Heart right ventricle (tissue), 16 donors: Measurements from ENCODE around the gene AMN. TPM values are rescaled to one million over a fixed set of nuclear protein-coding genes. Genes with fewer than 3 reads are reported as not detected.

Source experiments
- ATAC-seq, 8 donors: fragments of 200-7000 bp; cut with Tn5 transposase; one replicate each; pipeline ENCODE4 v1.9.1; 2020; ENCODE audit warnings: mild to moderate bottlenecking in 8 of 8, moderate library complexity in 8 of 8, moderate number of reproducible peaks in 1 of 8
- DNase-seq, 2 donors: peaks; one replicate each; pipeline ENCODE4 v3.0.0-alpha.2; 2020
- H3K27ac ChIP-seq, 10 donors: fragments of 200-600 bp; sonication (generic) in 2 of 10; one replicate each; pipeline versions ENCODE4 v1.5.0 to v1.8.0; 2020 to 2022; ENCODE audit warnings: mild to moderate bottlenecking in 3 of 10
- H3K27me3 ChIP-seq, 7 donors: fragments of 200-600 bp; one replicate each; pipeline ENCODE4 v1.8.0; 2021 to 2022; ENCODE audit warnings: mild to moderate bottlenecking in 2 of 7
- H3K36me3 ChIP-seq, 9 donors: fragments of 200-600 bp; sonication (generic) in 1 of 9; one replicate each; pipeline versions ENCODE4 v1.5.0 to v1.8.0; 2020 to 2022; ENCODE audit warnings: mild to moderate bottlenecking in 2 of 9
- H3K4me1 ChIP-seq, 9 donors: fragments of 200-600 bp; sonication (generic) in 1 of 9; one replicate each; pipeline versions ENCODE4 v1.5.0 to v1.8.0; 2020 to 2022; ENCODE audit warnings: mild to moderate bottlenecking in 4 of 9
- H3K4me3 ChIP-seq, 10 donors: fragments of 200-600 bp; sonication (generic) in 2 of 10; one replicate each; pipeline versions ENCODE4 v1.5.0 to v1.8.0; 2020 to 2022; ENCODE audit warnings: mild to moderate bottlenecking in 7 of 10, moderate library complexity in 2 of 10
- H3K9me3 ChIP-seq, 11 donors: fragments of 200-600 bp in 10 of 11; sonication (generic) in 2 of 11; one replicate each; pipeline versions ENCODE4 v1.5.0 to v1.8.0; 2013 to 2022; ENCODE audit warnings: mild to moderate bottlenecking in 2 of 11, control low read depth in 1 of 11, moderate library complexity in 1 of 11
- CTCF ChIP-seq, 9 donors: fragments of 200-600 bp; sonication (generic) in 2 of 9; IDR thresholded peaks; one replicate each; pipeline versions ENCODE4 v1.5.0 to v1.8.0; 2021 to 2022; ENCODE audit warnings: antibody characterized with exemption in 9 of 9, mild to moderate bottlenecking in 5 of 9, moderate library complexity in 1 of 9
- WGBS, 2 donors: extraction: QIAGEN DNeasy Blood & Tissue Kit; methylation state at CpG; one replicate each; pipeline ENCODE4 v1.1.7; 2013; ENCODE audit warnings: inconsistent platforms in 1 of 2; 5-methylcytosine and 5-hydroxymethylcytosine counted together
- intact Hi-C, 10 donors: fragments of 100-400 bp; cut with DNase I; formaldehyde crosslinking; loops; one replicate each; pipeline versions ENCODE4 v1.11.1 to v1.14.2; 2022
- polyA plus RNA-seq, 2 donors: library from polyadenylated mRNA; stranded (reverse); fragments of 200-250 nt; gene quantifications; one replicate each; pipeline ENCODE4 v1.2.3, GENCODE V29; 2013
- total RNA-seq, 10 donors: library from RNA; stranded (reverse); fragmentation: NEBNext Ultra II Directional in 3 of 10; extraction: Animal tissue kit (Norgen Biotek cat#: 25700) in 3 of 10; gene quantifications; one replicate each; pipeline versions ENCODE4 v1.2.1 to v1.2.4, GENCODE V29; 2021 to 2023
- donor health status: Arrhythmogenic right ventricular cardiomyopathy.
- donor health status: ischemic (EF 13 %, LVEDD 7.1; RV severe dilation, severe dysfunction).
- donor health status: healthy with polysubstance abuse.
- donor health status: DM: no; HTN: yes; CAD: no.
- donor health status: DM: no; HTN: no; CAD: no.
- donor health status: ischemic (EF 25% LVEDD 6.9; RV normal size, moderate dysfunction).
- donor health status: ischemic (EF 25% LVEDD 5.7; RV mildly dilated, moderate dysfunction).
- donor health status: healthy.
- donor health status: DM: yes; HTN: yes; CAD: no.
- donor health status: Ischemic cardiomyopathy.
- donor health status: ischemic (EF 35%, LVEDD 5.7; RV mildly dilated, moderate dysfunction).
- donor health status: nonischemic (EF 11% LVEDD 7.7; RV severe dilation, severe dysfunction).
- donor health status: DM: yes; HTN: yes; CAD: no.
- donor health status: PGD.
- donor health status: ischemic (EF 29% LVEDD 5.4; RV normal size, mild dysfunction).
- donor health status: nonischemic (EF 23%, LVEDD 6.1; RV moderate dilation, normal function).

The AMN gene
- total and polyA plus RNA-seq, 12 donors, result 0.15 to 0.40 (median 0.17) TPM; not detected in 9

- H3K4me3 ChIP-seq, result no peak overlapping the region
- TF ChIP-seq CTCF (IDR thresholded peaks at IDR 0.05), result no peak
- H3K4me1 ChIP-seq, result no peaks in the 10 kb centered on the region
- WGBS, 2 donors, result 96% methylated on average over 25 of the region's 25 CpGs
- H3K9me3 ChIP-seq, result no peaks in the 10 kb centered on the region
- ATAC-seq, result no peak
- no peak for DNase-seq
- no peak overlapping the region for H3K27ac ChIP-seq
- intact Hi-C loops, result no loop called here
- peaks cover 5 to 100% (median 91%) of the 10 kb centered on the region in 9 donors for H3K36me3 ChIP-seq
- H3K27me3 ChIP-seq, result no peaks in the 10 kb centered on the region
These were observed 49.6 kb downstream of the AMN start for GRCh38 chr14:102971836-102972606.

- intact Hi-C loops, result no loop called here
- ATAC-seq, result no peak
These were observed 51.3 kb downstream of the AMN start for GRCh38 chr14:102973706-102974285.

GRCh38 chr14:102975662-102976061, 53.2 kb downstream of the AMN start:
- Histone ChIP-seq H3K36me3 (peaks cover 2 to 100% (median 88%) of the 10 kb centered on the region in 9 donors), H3K27me3 (no peaks in the 10 kb centered on the region), H3K4me1 (peaks cover 0 to 6% (median 0%) of the 10 kb centered on the region in 9 donors), H3K9me3 (no peaks in the 10 kb centered on the region), H3K27ac (no peak overlapping the region), H3K4me3 (no peak overlapping the region)
- 91 to 92% methylated on average over 17 of the region's 17 CpGs for WGBS, 2 donors
- no peak for ATAC-seq
- DNase-seq, result no peak
- intact Hi-C loops, result no loop called here
- TF ChIP-seq CTCF (IDR thresholded peaks at IDR 0.05), result no peak

More at GRCh38 chr14:102973706-102974285, 51.3 kb downstream of the AMN start:
- peaks cover 2 to 100% (median 87%) of the 10 kb centered on the region in 9 donors for H3K36me3 ChIP-seq
- no peak overlapping the region for H3K4me3 ChIP-seq
- no peak overlapping the region for H3K27ac ChIP-seq
- no peaks in the 10 kb centered on the region for H3K9me3 ChIP-seq
- WGBS, 2 donors, result 75 to 78% methylated on average over 22 of the region's 22 CpGs
- no peaks in the 10 kb centered on the region for H3K27me3 ChIP-seq
- H3K4me1 ChIP-seq, result no peaks in the 10 kb centered on the region
- no peak for DNase-seq
- no peak for TF ChIP-seq CTCF (IDR thresholded peaks at IDR 0.05)

GRCh38 chr14:102977475-102977874, 55.0 kb downstream of the AMN start:
- Histone ChIP-seq H3K27me3 (no peaks in the 10 kb centered on the region), H3K36me3 (peaks cover 0 to 100% (median 86%) of the 10 kb centered on the region in 9 donors), H3K9me3 (no peaks in the 10 kb centered on the region), H3K4me1 (peaks cover 0 to 8% (median 0%) of the 10 kb centered on the region in 9 donors), H3K27ac (no peak overlapping the region), H3K4me3 (no peak overlapping the region)
- TF ChIP-seq CTCF (IDR thresholded peaks at IDR 0.05), result no peak
- WGBS, 2 donors, result 92 to 93% methylated on average over 8 of the region's 8 CpGs
- intact Hi-C loops, result no loop called here
- ATAC-seq (no peak), DNase-seq (no peak)
